Measurements from ENCODE around the gene SATL1.
"Not testable (repeated sequence)": the region's sequence is repeated elsewhere in the genome, so short reads cannot be mapped to it uniquely, and the experiment has no call there.

The SATL1 gene

GRCh38 chrX:85243761-85244449, at the start of gene SATL1, which contains the start of gene ZNF711:
Gene SATL1, minus strand, starts transcription at chrX:85243779. Its CDS starts 134,811 bp downstream, at chrX:85108968.
Gene ZNF711, plus strand, starts transcription at chrX:85243991. Its CDS starts 3,582 bp downstream, at chrX:85247573.
- DNase-seq (ENCODE audit: low spot score), result no peak

- DNase-seq (ENCODE audit: low spot score), result no peak
Measured at GRCh38 chrX:85288992-85289723, 45.6 kb upstream of the SATL1 start.

GRCh38 chrX:85285286-85285685, 41.7 kb upstream of the SATL1 start:
- not testable (repeated sequence) for DNase-seq (ENCODE audit: low spot score)

GRCh38 chrX:85244450-85245211, 1.1 kb upstream of the SATL1 start:
- DNase-seq (ENCODE audit: low spot score), result no peak

GRCh38 chrX:85243155-85243554, 424 bp downstream of the SATL1 start:
- no peak for DNase-seq (ENCODE audit: low spot score)

GRCh38 chrX:85223359-85223758, 20.2 kb downstream of the SATL1 start:
- no peak for DNase-seq (ENCODE audit: low spot score)

GRCh38 chrX:85221361-85221760, 22.2 kb downstream of the SATL1 start:
- no peak for DNase-seq (ENCODE audit: low spot score)

- no peak for DNase-seq (ENCODE audit: low spot score)
Measured at GRCh38 chrX:85215946-85216345, 27.6 kb downstream of the SATL1 start.

GRCh38 chrX:85213792-85214530, 29.6 kb downstream of the SATL1 start:
- DNase-seq (ENCODE audit: low spot score), result no peak

GRCh38 chrX:85203461-85203970, 40.1 kb downstream of the SATL1 start:
- DNase-seq (ENCODE audit: low spot score), result no peak

- DNase-seq (ENCODE audit: low spot score), result no peak
Measured at GRCh38 chrX:85196319-85196718, 47.3 kb downstream of the SATL1 start.

- no peak for DNase-seq (ENCODE audit: low spot score)
Measured at GRCh38 chrX:85159644-85160043, 83.9 kb downstream of the SATL1 start.

- DNase-seq (ENCODE audit: low spot score), result no peak
Measured at GRCh38 chrX:85140964-85141363, 102.6 kb downstream of the SATL1 start.

- no peak for DNase-seq (ENCODE audit: low spot score)
Measured at GRCh38 chrX:85139422-85139821, 104.2 kb downstream of the SATL1 start.

GRCh38 chrX:85136409-85136808, 107.2 kb downstream of the SATL1 start:
- DNase-seq (ENCODE audit: low spot score), result no peak

- DNase-seq (ENCODE audit: low spot score), result no peak
Measured at GRCh38 chrX:85115252-85115651, 128.3 kb downstream of the SATL1 start.

GRCh38 chrX:85114776-85115175, 128.8 kb downstream of the SATL1 start:
- no peak for DNase-seq (ENCODE audit: low spot score)

GRCh38 chrX:85114171-85114570, 129.4 kb downstream of the SATL1 start:
- no peak for DNase-seq (ENCODE audit: low spot score)

GRCh38 chrX:85113746-85114145, 129.8 kb downstream of the SATL1 start:
- DNase-seq (ENCODE audit: low spot score), result no peak

- DNase-seq (ENCODE audit: low spot score), result no peak
Measured at GRCh38 chrX:85112293-85112692, 131.3 kb downstream of the SATL1 start.

- DNase-seq (ENCODE audit: low spot score), result no peak
Measured at GRCh38 chrX:85111347-85111746, 132.2 kb downstream of the SATL1 start.

- no peak for DNase-seq (ENCODE audit: low spot score)
Measured at GRCh38 chrX:85109235-85109634, 134.3 kb downstream of the SATL1 start.
